Sciatic nerve (tissue), 2 donors: ENCODE results near the gene LCNL1. TPM values are rescaled to one million over a fixed set of nuclear protein-coding genes. Genes with fewer than 3 reads are reported as not detected.
"Not testable (repeated sequence)": the region's sequence is repeated elsewhere in the genome, so short reads cannot be mapped to it uniquely, and the experiment has no call there.

Experiments used
- ATAC-seq: fragments of 200-7000 bp; cut with Tn5 transposase; one replicate; pipeline ENCODE4 v1.9.1; 2020; ENCODE audit warnings: mild to moderate bottlenecking, moderate library complexity
- DNase-seq: peaks from one replicate; pipeline ENCODE4 v3.0.0-alpha.2; 2020; ENCODE audit warnings: low spot score
- intact Hi-C: fragments of 100-400 bp; cut with DNase I; formaldehyde crosslinking; loops from one replicate; pipeline ENCODE4 v1.14.2; 2022
- total RNA-seq: library from RNA; stranded (reverse); fragmentation: NEBNext Ultra II Directional; extraction: Animal tissue kit (Norgen Biotek cat#: 25700); gene quantifications from one replicate; pipeline ENCODE4 v1.2.1, GENCODE V29; 2021
- donor health status: DM: no; HTN: no; CAD: no.
- donor health status: DM: no; HTN: no; CAD: no.

Gene LCNL1
- total RNA-seq, 1 donor from 2014 or later: 4.1 TPM

DNA sequence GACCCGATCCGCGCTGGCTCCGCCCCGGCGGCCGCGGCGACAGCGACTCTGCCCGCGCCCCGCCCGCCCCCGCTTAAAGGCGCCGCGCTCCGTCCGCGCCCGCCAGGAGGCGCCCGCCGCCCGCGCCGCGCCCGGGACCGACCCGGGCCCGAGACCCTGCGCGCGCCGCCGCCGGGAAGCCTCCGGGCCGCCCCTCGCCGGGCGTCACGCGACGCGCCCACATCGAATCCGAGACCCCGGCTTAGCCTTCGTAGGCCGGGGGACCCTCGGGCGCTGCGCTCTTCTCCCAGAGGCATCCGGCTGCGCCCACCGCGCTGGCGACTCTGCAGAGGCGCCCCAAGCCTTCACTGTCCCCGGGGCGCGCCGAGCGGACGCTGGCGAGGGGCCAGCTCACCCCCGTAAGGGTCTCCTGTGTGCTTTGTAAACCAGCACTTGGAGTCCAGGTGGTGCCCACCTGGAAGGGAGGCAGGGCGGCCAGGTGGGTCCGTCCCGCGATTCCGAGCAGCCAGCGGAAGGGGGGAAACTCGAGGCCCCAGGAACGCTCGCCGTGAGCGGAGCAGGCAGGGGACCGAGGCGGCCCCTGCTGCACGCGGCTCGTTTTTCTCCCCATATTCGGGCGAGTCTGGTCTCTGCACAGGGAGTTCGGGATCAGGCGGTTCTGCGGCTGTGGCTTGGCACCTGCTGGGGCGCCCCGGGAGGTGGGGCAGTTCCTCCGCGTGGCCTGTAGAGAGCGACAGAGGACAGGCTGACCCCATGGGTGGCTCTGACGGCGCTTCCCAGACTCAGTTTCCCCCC lies 45.7 kb downstream of the LCNL1 start:
- DNase-seq (peak; percentile 78), ATAC-seq (peak; percentile 27)
- intact Hi-C loops: loop anchor here (10.0 kb wide), 1 partner anchor 184 kb away; the partner anchor contains the start of genes AJM1 and PHPT1

DNA sequence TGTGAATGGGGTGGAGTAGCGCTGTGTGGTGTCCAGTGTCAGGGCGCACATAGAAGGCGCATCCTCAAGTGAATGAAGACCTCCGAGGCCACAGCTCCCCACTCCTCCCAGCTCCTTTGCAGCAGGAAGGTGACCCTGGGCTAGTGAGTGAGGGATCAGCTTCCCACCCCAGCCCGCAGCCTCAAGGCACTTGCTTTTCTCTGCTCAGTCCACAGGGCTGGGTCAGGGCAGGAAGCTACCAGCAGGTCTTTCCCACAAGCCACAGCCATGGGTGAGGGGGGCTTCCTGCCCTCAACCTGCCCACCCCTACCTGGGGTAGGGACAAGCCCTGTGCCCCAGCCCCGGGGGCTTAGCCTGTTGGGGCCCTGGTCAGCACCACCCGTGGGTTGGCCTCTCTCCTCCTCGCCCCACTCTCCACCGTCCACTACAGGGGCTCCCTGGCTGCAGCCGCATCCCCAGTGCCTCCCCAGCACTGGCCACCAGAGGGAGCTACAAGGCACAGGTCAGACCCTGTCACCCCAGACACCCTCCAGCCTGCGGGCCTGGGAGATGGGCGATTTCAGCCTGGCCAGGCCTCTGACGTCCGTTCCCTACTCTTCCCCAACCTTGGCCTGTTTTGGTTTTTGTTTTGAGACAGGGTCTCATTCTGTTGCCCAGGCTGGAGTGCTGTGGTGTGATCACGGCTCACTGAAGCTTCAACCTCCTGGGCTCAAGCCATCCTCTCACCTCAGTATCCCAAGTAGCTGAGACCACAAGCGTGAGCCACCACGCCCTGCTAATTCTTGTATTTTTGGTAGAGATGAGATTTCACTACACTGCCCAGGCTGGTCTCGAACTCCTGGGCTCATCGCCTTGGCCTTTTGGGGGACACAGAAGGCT lies 46.5 kb downstream of the LCNL1 start:
- ATAC-seq (peak; percentile 65), DNase-seq (peak; percentile 89)
- intact Hi-C loops: loop anchor here (10.0 kb wide), 1 partner anchor 184 kb away; the partner anchor contains the start of genes AJM1 and PHPT1

DNA sequence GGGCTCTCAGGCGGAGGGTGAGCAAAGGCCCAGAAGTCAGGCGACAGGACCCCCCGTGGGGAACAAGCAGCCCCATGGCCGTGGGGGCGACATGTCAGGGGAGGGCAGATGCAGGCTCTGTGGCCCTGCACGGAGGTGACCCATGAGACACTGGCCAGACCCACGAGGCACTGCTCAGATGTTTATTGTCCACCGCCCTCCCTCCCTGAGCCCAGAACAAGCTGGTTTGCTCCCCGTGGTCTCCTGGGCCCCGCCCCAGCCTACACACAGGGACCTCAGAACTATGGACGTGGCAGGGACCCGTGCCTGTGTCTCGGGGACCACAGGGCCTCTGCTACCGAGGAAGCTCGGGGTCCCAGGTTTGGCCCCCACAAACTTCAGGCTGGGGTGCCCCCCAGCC lies 47.2 kb downstream of the LCNL1 start:
- ATAC-seq (no peak), DNase-seq (no peak)
- intact Hi-C loops: loop anchor here (5.0 kb wide), 1 partner anchor 233 kb away; the partner anchor contains the start of gene CCDC183

DNA sequence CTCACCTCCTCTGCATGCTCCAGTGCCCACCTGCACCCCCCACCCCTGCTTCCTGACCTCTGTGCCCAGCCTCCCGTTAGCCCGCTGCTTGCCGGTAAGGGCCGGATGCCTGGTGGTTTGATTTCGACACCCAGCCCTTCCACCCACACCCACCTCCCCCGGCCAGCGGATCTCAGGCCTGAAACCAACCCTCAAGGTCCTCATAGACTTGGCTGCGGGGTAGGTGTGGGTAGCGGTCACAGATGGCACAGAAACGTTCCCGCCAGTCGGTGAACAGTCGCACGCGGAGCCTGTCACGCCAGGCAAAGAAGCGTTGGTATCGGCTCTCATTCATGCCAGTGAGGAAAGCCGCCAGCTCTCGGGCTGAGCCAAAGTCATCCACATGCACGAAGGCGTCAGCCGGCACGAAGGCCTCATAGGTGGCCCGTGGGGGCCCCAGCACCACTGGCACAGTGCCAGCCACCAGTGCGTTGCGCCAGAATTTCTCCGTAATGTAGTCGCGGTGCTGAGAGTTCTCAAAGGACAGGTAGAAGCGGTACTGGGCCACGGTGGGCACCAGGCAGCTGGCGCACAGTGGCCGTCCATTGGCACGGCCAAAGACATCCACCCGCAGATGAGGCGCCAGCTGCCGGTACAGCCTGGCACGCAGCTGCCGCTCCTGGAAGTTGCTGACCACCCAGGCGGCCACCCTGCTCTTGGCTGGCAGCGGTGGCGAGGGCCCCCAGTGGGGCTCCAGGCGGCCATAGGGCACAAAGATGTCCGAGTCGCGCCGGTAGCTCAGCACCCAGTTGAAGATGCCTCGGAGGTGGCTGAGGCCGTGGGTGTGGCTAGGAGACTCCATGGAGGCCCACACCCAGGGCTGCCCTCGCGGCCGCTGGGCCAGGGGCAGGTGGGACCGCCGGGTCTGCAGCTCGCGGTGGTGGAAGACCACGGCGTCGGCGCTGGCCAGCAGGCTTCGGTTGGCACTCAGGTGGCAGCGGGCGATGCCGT lies 48.0 kb downstream of the LCNL1 start:
- intact Hi-C loops: loop anchor here (5.0 kb wide), 1 partner anchor 234 kb away; the partner anchor contains the start of gene CCDC183
- DNase-seq: no peak
- ATAC-seq: no peak

DNA sequence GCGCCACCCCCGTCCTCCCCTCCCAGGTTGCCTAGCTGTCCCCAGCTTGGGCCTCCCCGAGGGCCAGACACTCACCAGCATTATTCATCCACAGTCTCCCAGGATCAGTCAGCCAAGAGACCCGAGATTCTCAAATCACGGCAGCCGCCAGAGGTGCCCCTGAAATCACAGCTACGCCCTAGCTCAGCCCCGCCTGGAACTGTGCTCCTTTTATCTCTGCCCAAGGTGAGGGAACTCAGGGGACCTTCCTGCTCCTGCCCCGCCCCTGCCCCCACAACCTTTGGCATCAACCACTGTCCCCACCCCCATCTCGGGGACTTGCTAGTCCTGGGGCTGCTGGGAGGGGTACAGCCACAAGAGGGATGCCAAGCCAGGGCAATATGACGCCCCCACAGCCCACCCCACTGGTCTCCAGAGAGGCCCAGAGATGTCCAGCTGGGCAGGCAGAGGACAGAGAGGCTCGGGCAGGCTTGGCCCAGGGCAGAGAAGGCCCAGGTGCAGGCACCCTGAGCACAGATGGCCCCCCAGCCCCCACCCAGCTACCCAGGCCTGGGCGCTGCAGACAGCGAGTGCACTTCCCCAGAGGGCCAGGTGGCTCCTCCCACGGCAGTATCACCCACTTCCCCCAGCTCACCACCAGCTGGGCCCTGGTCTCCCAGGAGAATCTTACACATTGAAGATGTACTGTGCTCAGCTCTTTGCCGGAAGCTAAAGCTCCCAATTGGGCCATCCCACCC lies 49.3 kb downstream of the LCNL1 start, which contains the start of gene FUT7:
TSS of gene FUT7 (minus strand) at position 185 of the 737 bp plus-strand sequence. CDS start at position 88, 97 bp downstream.
- no peak for DNase-seq
- ATAC-seq: no peak
- intact Hi-C loops: loop anchor here (5.0 kb wide), 1 partner anchor 235 kb away; the partner anchor contains the start of gene CCDC183

DNA sequence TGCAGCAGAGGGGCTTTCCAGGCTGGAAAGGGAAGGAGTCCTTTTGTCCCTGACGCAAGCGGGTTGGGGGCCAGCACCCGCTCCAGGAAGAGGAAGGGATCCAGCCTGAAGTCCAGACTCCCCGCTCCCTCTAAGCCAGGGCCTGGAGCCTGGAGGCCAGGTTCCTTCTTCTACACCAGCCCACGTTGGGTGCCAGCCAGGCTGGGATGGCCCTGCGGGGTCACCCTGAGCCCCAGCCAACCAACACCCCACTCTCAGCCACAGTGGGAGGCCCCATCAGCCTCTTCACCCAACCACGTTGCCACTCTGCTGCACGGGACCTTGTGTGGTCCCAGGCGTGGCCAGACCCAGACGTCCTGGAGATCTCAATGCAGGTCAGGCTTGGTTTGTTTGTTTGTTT lies 50.1 kb downstream of the LCNL1 start:
- intact Hi-C loops: loop anchor here (5.0 kb wide), 1 partner anchor 236 kb away; the partner anchor contains the start of gene CCDC183
- DNase-seq (no peak), ATAC-seq (peak; percentile 33)

DNA sequence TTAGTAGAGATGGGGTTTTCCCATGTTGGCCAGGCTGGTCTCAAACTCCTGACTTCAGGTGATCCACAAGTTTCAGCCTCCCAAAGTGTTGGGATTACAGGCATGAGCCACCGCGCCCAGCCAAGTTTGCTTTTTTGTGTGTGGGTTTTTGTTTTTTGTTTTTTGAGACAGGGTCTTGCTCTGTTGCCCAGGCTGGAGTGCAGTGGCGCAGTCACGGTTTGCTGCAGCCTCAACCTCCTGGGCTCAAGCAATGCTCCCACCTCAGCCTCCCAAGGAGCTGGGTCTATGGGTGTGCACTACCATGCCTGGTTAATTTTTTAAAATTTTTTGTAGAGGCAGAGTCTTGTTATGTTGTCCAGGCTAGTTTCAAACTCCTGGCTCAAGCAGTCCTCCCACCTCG lies 50.7 kb downstream of the LCNL1 start:
- not testable (repeated sequence) for DNase-seq, ATAC-seq
- intact Hi-C loops: loop anchor here (5.0 kb wide), 1 partner anchor 236 kb away; the partner anchor contains the start of gene CCDC183

DNA sequence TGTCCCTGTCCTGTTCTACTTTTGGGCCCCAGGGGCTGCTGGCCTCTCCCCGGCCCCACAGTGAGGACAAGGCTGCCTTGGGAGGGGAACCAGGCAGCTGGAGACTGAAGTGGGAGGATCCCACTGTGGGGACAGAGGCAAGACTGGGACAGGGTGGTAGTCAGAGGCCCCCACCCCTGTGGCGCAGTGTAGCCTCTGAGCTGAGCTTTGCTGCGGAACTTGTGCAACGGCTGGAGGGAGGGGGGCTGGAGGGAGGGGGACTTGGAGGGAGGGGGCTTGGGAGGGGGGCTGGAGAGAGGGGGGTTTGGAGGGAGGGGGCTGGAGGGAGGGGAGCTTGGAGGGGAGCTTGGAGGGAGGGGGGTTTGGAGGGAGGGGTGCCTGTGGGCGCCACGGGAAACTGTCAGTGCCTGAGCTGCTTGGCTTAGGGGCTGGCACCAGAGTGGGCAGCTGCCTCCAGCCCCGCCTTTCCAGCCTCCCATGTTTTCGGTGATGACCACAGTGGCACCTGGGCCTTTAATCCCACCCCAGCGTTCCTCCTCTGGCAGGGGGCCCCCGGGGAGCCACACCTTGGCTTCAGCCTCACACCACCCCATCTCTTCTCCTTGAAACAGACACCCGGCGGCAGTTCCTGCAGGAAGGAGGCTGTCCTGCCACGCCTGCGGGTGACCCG lies 51.4 kb downstream of the LCNL1 start:
- DNase-seq: no peak
- no peak for ATAC-seq
- intact Hi-C loops: loop anchor here (5.0 kb wide), 1 partner anchor 237 kb away; the partner anchor contains the start of gene CCDC183

DNA sequence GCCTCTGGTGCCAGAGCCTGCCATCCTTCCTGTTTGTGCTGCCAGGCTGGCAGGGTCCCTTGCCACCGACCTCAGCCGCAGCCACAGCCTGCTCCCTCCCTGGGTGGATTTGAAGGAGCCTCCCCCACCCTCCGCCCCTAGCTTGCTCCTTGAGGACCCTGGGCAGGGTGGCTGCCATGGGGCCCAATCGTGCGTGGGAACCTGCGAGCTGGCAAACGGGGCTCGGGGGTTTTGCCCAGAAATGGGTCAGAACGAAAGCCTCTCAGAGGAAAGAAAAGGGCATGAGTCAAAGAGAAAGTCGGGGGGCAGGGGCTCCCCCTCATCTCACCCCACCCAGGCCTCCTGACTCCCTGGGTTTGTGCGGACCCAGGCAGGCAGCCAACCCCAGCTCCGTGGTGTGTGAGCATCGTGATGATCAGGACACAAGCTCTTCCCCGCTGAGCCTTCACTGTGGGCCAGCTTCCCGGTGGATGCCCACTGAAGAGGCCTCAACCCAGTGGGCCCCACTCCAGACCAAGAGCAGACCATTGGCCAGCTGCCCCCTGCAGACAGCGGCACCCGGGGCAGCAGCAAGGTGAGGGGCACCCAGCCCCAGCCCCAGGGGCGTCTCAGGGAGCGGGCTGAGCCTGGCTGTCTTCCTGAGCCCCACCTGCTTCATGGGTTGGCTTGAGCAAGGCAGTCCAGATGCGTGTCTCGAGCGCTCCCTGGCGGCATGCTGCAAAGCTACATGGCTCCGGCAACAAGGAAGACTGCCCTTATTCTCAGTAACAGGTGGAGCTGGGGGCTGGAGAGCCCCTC lies 52.1 kb downstream of the LCNL1 start:
- DNase-seq (peak; percentile 90), ATAC-seq (peak; percentile 81)
- intact Hi-C loops: loop anchor here (5.0 kb wide), 2 partner anchors 88 to 238 kb away; partner anchors contain the start of genes C8G and CCDC183

Other genes with a start within 250 kb of the LCNL1 start
- gene LCN10, start 240.1 kb upstream of the LCNL1 start, total RNA-seq: 5.5 TPM
- 7.0 TPM for gene LCN6, start 234.5 kb upstream of the LCNL1 start, total RNA-seq
- gene LCN8, start 224.8 kb upstream of the LCNL1 start, total RNA-seq: not detected
- not detected for gene LCN15, start 218.5 kb upstream of the LCNL1 start, total RNA-seq
- gene TMEM141, start 191.6 kb upstream of the LCNL1 start, total RNA-seq: 37.8 TPM
- gene CCDC183, start 186.7 kb upstream of the LCNL1 start, total RNA-seq: 2.5 TPM
- gene RABL6, start 175.0 kb upstream of the LCNL1 start, total RNA-seq: 46.9 TPM
- 3.1 TPM for gene AJM1, start 140.5 kb upstream of the LCNL1 start, total RNA-seq
- gene PHPT1, start 133.6 kb upstream of the LCNL1 start, total RNA-seq: 76.4 TPM
- gene MAMDC4, start 130.6 kb upstream of the LCNL1 start, total RNA-seq: 3.0 TPM
- gene EDF1, start 116.7 kb upstream of the LCNL1 start, total RNA-seq: 201 TPM
- gene TRAF2, start 96.5 kb upstream of the LCNL1 start, total RNA-seq: 17.0 TPM
- 59.9 TPM for gene FBXW5, start 38.3 kb upstream of the LCNL1 start, total RNA-seq
- gene C8G, start 37.8 kb upstream of the LCNL1 start, total RNA-seq: not detected
- gene LCN12, start 30.7 kb upstream of the LCNL1 start, total RNA-seq: 8.6 TPM
- 1,668 TPM for gene PTGDS, start 5.5 kb upstream of the LCNL1 start, total RNA-seq
- gene PAXX, start 9.4 kb downstream of the LCNL1 start, total RNA-seq: 46.6 TPM
- gene CLIC3, start 13.6 kb downstream of the LCNL1 start, total RNA-seq: 11.3 TPM
- gene ABCA2, start 45.2 kb downstream of the LCNL1 start, total RNA-seq: 298 TPM
- 0.18 TPM for gene FUT7, start 49.1 kb downstream of the LCNL1 start, total RNA-seq
- 157 TPM for gene NPDC1, start 63.2 kb downstream of the LCNL1 start, total RNA-seq
- gene ENTPD2, start 71.1 kb downstream of the LCNL1 start, total RNA-seq: 24.3 TPM
- 0.36 TPM for gene SAPCD2, start 87.6 kb downstream of the LCNL1 start, total RNA-seq
- 18.3 TPM for gene UAP1L1, start 94.5 kb downstream of the LCNL1 start, total RNA-seq
- 48.3 TPM for gene MAN1B1, start 104.0 kb downstream of the LCNL1 start, total RNA-seq
- gene DPP7, start 131.7 kb downstream of the LCNL1 start, total RNA-seq: 127 TPM
- gene GRIN1, start 156.2 kb downstream of the LCNL1 start, total RNA-seq: not detected
- not detected for gene LRRC26, start 187.1 kb downstream of the LCNL1 start, total RNA-seq
- gene TMEM210, start 189.1 kb downstream of the LCNL1 start, total RNA-seq: not detected
- 52.8 TPM for gene ANAPC2, start 205.6 kb downstream of the LCNL1 start, total RNA-seq
- 27.6 TPM for gene SSNA1, start 205.7 kb downstream of the LCNL1 start, total RNA-seq
- 8.8 TPM for gene TPRN, start 217.7 kb downstream of the LCNL1 start, total RNA-seq
- gene TMEM203, start 222.7 kb downstream of the LCNL1 start, total RNA-seq: 25.6 TPM
- 16.5 TPM for gene NDOR1, start 222.7 kb downstream of the LCNL1 start, total RNA-seq
- gene RNF208, start 239.2 kb downstream of the LCNL1 start, total RNA-seq: 10.6 TPM
- gene CYSRT1, start 242.2 kb downstream of the LCNL1 start, total RNA-seq: not detected
- not detected for gene RNF224, start 244.5 kb downstream of the LCNL1 start, total RNA-seq
- gene SLC34A3, start 247.9 kb downstream of the LCNL1 start, total RNA-seq: not detected